GM19455 (cell line): Measurements from ENCODE around the gene COQ8B.

Experiments
- ATAC-seq: cut with Tn5 transposase; IDR thresholded peaks from one replicate; pipeline ENCODE4 v1.9.1; 2021; ENCODE audit not compliant: unreplicated experiment

The COQ8B gene

GRCh38 chr19:40693150-40693788 lies 23.4 kb downstream of the COQ8B start:
- no peak for ATAC-seq

- ATAC-seq: no peak
Measured at GRCh38 chr19:40692212-40692551, 24.5 kb downstream of the COQ8B start.

DNA sequence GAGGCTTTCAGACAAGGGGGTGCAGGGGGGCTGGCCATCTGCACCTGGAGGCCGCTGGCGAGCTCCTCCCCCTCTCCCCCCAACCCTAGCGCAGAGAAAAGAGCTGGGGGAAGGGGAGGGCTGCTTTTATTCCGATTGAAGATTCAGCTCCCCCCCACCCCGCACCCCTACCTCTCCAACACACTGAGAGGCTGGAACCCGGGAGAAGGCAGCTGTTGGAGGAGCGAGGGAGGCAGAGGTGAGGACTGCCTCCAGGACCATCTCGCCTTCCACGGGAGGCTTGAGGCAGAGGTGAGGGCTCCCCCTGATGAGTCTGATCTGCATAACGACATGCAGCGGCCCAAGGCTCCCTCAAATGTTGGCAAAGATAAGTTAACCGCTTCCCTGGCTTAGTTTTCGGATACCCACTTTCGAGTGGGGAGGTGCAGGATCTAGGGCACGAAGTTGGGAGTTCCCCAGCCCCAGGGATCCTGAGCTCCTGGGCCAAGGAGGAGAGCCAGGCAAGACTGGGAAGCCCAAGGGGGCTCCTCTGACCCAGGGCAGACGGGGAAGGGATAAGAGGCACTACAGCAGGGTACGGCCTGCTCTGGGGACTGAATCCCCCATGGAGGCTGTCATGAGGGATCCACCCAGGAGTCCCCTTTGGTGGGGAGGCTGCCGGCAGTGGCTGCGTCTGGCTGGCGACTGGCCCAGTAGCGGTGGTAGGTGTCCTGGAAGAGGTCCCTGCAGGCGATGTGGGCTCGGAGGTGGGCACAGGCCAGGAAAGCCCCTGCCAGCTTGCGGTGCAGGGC lies 25.1 kb downstream of the COQ8B start:
- ATAC-seq: no peak

GRCh38 chr19:40690693-40691420 lies 25.8 kb downstream of the COQ8B start:
- ATAC-seq: peak; percentile 49

- ATAC-seq: peak; percentile 12
Measured at GRCh38 chr19:40690050-40690692, 26.5 kb downstream of the COQ8B start, which contains the start of gene NUMBL. TSS of gene NUMBL (minus strand) at chr19:40690651. CDS start at chr19:40690483, 168 bp downstream.

- no peak for ATAC-seq
Measured at GRCh38 chr19:40689339-40690049, 27.2 kb downstream of the COQ8B start.

- ATAC-seq: no peak
Measured at GRCh38 chr19:40688987-40689338, 27.7 kb downstream of the COQ8B start.

- no peak for ATAC-seq
Measured at GRCh38 chr19:40688309-40688708, 28.4 kb downstream of the COQ8B start.

GRCh38 chr19:40687525-40688016 lies 29.1 kb downstream of the COQ8B start:
- ATAC-seq: no peak

GRCh38 chr19:40686882-40687524 lies 29.7 kb downstream of the COQ8B start:
- no peak for ATAC-seq

DNA sequence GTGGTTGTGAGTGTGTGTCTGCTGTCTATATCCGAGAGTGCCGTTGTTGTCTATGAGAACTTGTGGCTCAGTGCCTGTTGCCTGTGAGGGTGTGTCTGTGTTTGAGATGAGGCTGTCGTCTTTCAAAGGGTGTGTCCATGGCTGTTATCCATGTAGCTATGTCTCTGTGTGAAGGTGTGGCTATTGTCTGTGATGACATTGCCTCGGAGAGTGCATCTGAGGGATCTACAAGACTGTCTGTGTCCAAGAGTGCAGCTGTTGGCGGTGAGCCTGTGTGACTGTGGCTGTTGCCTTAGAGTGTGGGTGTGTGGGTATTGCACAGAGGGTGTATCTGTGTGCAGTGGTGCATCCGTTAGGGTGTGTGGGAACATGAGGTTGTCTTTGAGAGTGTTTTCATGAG lies 31.1 kb downstream of the COQ8B start:
- no peak for ATAC-seq

DNA sequence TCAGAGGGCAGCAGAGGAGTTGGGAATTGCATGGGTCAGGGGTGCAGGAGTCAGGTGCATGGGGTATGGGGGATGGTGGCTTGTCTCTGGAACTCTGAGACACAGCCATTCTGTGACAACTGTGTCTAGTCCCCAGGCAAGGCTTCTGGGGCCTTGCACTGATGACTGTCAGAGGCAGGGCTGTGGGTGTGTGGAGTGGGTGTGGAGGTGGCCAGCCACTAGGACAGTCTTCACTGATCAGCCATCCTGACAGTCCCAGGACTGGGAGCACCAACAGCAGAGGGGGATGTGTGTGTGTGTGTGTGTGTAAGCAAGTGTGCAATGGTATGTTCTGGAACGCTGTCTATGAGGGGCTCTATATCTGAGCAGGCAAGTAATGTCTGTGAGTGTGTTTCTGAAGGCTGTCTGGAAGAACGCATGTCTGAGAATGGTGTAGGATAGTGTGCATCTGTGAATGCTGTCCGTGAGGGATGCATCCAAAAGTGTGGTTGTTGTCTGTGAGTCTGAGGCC lies 31.6 kb downstream of the COQ8B start:
- no peak for ATAC-seq

DNA sequence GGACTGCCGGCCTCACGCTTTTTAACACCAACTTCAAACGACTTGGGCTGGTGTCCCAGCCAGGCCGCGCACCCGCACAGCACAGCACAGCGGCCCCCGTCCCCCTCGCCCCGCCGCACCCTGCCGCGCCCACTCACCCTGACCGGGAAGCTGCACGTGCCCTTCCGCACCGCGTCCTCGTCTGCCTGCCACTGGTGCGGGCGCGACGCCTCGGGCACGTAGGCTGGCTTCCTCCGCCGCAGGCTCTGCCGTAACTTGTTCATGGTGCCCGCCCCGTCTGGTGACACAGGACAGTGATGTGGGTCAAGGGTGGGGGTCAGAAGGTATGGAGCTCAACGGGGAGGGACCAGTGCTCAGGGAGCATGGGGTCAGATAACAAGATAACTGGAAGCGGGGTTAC lies 32.4 kb downstream of the COQ8B start:
- ATAC-seq: no peak

DNA sequence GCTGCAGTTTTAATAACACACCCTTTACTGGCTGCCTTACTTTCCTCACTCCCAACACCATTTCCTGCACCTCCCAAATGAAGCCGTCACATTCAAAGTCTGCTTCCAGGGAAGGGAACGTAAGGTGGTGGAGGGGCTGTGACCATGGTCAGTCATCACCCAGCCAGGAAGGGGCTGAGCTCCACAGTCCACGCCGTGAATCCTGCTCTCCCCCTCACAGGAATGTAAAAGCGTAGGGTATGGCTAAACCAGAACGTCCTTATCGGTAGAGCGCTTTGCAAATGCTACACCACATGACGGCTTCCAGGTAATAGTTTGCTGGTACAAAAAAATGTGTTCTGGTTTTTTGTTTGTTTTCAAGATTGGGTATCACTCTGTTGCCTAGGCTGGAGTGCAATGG lies 33.2 kb downstream of the COQ8B start:
- ATAC-seq: no peak

GRCh38 chr19:40682431-40682964 lies 34.2 kb downstream of the COQ8B start:
- ATAC-seq: no peak

GRCh38 chr19:40681039-40681438 lies 35.6 kb downstream of the COQ8B start:
- no peak for ATAC-seq

GRCh38 chr19:40677156-40677555 lies 39.5 kb downstream of the COQ8B start:
- ATAC-seq: no peak

DNA sequence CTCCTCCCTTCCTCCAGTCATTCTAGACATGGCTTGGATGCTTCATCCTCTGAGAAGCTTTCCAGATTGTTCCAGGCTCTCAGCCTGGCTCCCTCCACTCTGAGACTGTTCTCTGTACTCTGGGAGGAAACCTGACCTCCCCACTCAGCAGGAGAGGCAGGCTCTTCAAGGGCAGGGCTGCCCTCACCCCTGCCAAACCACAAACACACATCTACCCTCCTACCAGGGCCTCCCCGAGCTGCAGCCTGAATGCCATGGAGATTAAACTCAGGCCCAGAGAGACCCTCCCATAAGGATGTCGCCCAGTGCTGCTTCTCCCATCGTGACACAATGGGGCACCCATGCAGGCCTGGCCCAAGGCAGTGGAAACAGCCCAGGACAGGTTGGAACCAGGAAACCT lies 42.4 kb downstream of the COQ8B start:
- no peak for ATAC-seq

GRCh38 chr19:40673397-40673796 lies 43.3 kb downstream of the COQ8B start:
- no peak for ATAC-seq
